Hepatocyte (in vitro differentiated cells): Measurements from ENCODE around the gene KCNIP3.
"Not testable (repeated sequence)": the region's sequence is repeated elsewhere in the genome, so short reads cannot be mapped to it uniquely, and the experiment has no call there.

Experiments used
- EZH2 ChIP-seq: fragments of 200-600 bp; sonication (generic); IDR thresholded peaks from 2 replicates; pipeline ENCODE4 v1.6.1; 2016; ENCODE audit warnings: antibody characterized with exemption, mild to moderate bottlenecking, borderline replicate concordance
- EZH2phosphoT487 ChIP-seq: fragments of 200-600 bp; sonication (generic); IDR thresholded peaks from one replicate; pipeline ENCODE4 v1.6.1; 2018; ENCODE audit warnings: antibody characterized with exemption, mild to moderate bottlenecking, low read depth, moderate library complexity; ENCODE audit not compliant: unreplicated experiment, severe bottlenecking
- TF ChIP-seq, protein P1 (sequence below): fragments of 200-600 bp; sonication (generic); IDR thresholded peaks from 2 replicates; pipeline ENCODE4 v1.5.1; 2016; ENCODE audit warnings: antibody characterized with exemption, mild to moderate bottlenecking; ENCODE audit not compliant: poor library complexity

DNA sequence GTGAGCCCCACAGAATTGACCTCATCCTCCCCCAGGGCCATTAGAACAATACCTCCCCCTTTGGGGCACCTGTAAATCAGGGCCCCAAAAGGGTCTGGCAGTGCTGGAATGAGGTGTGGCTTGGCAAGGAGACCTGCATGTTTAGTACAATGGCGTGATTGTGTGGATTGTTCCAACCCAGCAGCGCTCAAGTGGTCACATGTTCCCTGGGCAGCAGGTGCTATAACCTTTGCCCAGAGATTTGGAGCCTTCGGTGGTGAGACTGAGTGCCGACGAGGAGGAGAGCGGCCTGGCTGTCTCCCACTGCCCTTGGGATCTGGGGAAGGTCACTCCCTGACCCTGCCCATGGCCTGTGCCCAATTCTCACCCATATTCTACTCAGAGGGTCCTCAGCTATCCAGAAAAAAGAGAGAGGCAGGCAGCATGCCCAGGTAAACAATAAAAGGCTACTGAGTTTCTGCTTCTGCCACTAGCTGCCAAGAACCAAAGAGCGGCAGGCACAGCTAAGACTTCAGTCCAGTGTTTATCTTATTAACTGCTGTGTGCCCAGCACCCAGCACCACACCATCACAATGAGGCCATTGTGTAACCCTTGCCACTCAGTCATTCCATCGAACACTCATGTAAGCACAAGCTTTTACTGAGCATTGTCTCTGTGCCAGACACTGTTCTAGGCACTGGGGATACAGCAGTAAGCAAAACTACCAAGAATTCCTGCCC lies 132.8 kb downstream of the KCNIP3 start:
- TF ChIP-seq, protein P1, sequence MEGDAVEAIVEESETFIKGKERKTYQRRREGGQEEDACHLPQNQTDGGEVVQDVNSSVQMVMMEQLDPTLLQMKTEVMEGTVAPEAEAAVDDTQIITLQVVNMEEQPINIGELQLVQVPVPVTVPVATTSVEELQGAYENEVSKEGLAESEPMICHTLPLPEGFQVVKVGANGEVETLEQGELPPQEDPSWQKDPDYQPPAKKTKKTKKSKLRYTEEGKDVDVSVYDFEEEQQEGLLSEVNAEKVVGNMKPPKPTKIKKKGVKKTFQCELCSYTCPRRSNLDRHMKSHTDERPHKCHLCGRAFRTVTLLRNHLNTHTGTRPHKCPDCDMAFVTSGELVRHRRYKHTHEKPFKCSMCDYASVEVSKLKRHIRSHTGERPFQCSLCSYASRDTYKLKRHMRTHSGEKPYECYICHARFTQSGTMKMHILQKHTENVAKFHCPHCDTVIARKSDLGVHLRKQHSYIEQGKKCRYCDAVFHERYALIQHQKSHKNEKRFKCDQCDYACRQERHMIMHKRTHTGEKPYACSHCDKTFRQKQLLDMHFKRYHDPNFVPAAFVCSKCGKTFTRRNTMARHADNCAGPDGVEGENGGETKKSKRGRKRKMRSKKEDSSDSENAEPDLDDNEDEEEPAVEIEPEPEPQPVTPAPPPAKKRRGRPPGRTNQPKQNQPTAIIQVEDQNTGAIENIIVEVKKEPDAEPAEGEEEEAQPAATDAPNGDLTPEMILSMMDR, result not testable (repeated sequence)
- not testable (repeated sequence) for TF ChIP-seq EZH2phosphoT487, EZH2
